ENCODE measurements around the gene PYURF. TPM values are rescaled to one million over a fixed set of nuclear protein-coding genes. Genes with fewer than 3 reads are reported as not detected.

Gene PYURF
- total RNA-seq, 1 experiment from 2014 or later, result 41.7 TPM

GRCh38 chr4:88478247-88478646 lies 45.3 kb downstream of the PYURF start:
- no peak overlapping the region for H3K56ac ChIP-seq (ENCODE audit: insufficient read length, low read depth, low read length)
- H2BK5ac ChIP-seq (ENCODE audit: insufficient read length, low read length), result no peak overlapping the region
- peaks cover 0 to under 1% of the 10 kb centered on the region in 2 experiments; a peak in 1 of 4 replicates for H3K4me1 Mint-ChIP-seq
- H3K27me3 Mint-ChIP-seq (ENCODE audit: low read depth), result no peaks in the 10 kb centered on the region
- no peak overlapping the region for H2AFZ ChIP-seq (ENCODE audit: low read length)
- no peaks in the 10 kb centered on the region for H3K27me3 ChIP-seq (ENCODE audit: insufficient read depth, low read length)
- H3K9me3 Mint-ChIP-seq, result no peaks in the 10 kb centered on the region
- H2BK120ac ChIP-seq (ENCODE audit: low read depth, low read length, poor library complexity, severe bottlenecking), result no peak overlapping the region
- no peaks in the 10 kb centered on the region for H3K79me2 ChIP-seq (ENCODE audit: insufficient read depth, low read length)
- no peak overlapping the region for H3T11ph ChIP-seq (ENCODE audit: low read length)
- no peak overlapping the region; a peak in 1 of 7 replicates for H3K27ac Mint-ChIP-seq
- no peak overlapping the region for H2BK12ac ChIP-seq (ENCODE audit: insufficient read length, low read depth, low read length)
- H2AK5ac ChIP-seq (ENCODE audit: insufficient read length, low read length), result no peak overlapping the region
- no peak overlapping the region for H4K91ac ChIP-seq (ENCODE audit: insufficient read length, low read depth, low read length)
- no peak overlapping the region for H3K4me2 ChIP-seq (ENCODE audit: insufficient read depth, insufficient read length, low read length)
- no peak overlapping the region for H3K4ac ChIP-seq (ENCODE audit: low read depth, low read length)
- no peak overlapping the region for H3K27ac ChIP-seq (ENCODE audit: insufficient read length, low read depth, low read length)
- no peak overlapping the region for H3K14ac ChIP-seq (ENCODE audit: insufficient read depth, low read length)
- no peak overlapping the region for H3K23ac ChIP-seq (ENCODE audit: insufficient read length, low read depth, low read length)
- no peak overlapping the region for H2BK15ac ChIP-seq (ENCODE audit: low read depth, low read length)
- H3K23me2 ChIP-seq (ENCODE audit: insufficient read length, low read depth, low read length, poor library complexity, severe bottlenecking), result no peaks in the 10 kb centered on the region
- no peaks in the 10 kb centered on the region for H3K4me1 ChIP-seq (ENCODE audit: insufficient read depth, low read length)
- no peaks in the 10 kb centered on the region for H3K79me1 ChIP-seq (ENCODE audit: insufficient read depth, low read depth, low read length, poor library complexity, severe bottlenecking)
- H2BK20ac ChIP-seq (ENCODE audit: low read depth, low read length, poor library complexity, severe bottlenecking), result no peak overlapping the region
- H3K9me3 ChIP-seq (ENCODE audit: control insufficient read depth, low read depth, low read length), result no peaks in the 10 kb centered on the region
- no peak overlapping the region for H4K5ac ChIP-seq (ENCODE audit: insufficient read length, low read depth, low read length)
- H4K8ac ChIP-seq (replicated peaks; ENCODE audit: insufficient read length, low read depth, low read length), result no peak overlapping the region
- 100% methylated on average over 1 of the region's 2 CpGs for WGBS (ENCODE audit: extremely low coverage, insufficient read length, low lambda C conversion rate)
- no peaks in the 10 kb centered on the region for H4K20me1 ChIP-seq (ENCODE audit: control insufficient read depth, insufficient read depth, insufficient read length)
- H3K36me3 Mint-ChIP-seq (ENCODE audit: insufficient read depth in 1 of 3, low read depth in 3 of 3), result peaks cover 1 to 4% (median 4%) of the 10 kb centered on the region in 3 experiments; a peak in 6 of 7 replicates
- H3K9ac ChIP-seq (ENCODE audit: extremely low read depth, insufficient read length, low read length), result no peak overlapping the region
- H3K18ac ChIP-seq (ENCODE audit: insufficient read length, low read depth, low read length), result no peak overlapping the region
- TF ChIP-seq CTCF (conservative IDR thresholded peaks at IDR 0.05), result no peak
- DNase-seq, result no peak
- H3K4me3 Mint-ChIP-seq, result no peak overlapping the region
